IMR-90 (cell line): Measurements from ENCODE around the gene OSBPL3. TPM values are rescaled to one million over a fixed set of nuclear protein-coding genes. Genes with fewer than 3 reads are reported as not detected.

ENCODE experiments used
- ATAC-seq: fragments of 200-7000 bp; cut with Tn5 transposase; 2 replicates; pipeline ENCODE4 v1.9.1; 2020; ENCODE audit warnings: low read depth, mild to moderate bottlenecking, moderate library complexity
- BruUV-seq: library from RNA; stranded (reverse); fragments of 400-500 nt; replicated peaks from 2 replicates; lab custom pipeline; 2021; lab: Mats Ljungman, UMichigan
- CTCF ChIA-PET: fragments of 300-600 bp; formaldehyde crosslinking; extraction: SDS; loops from one replicate; lab custom pipeline; 2021; ENCODE audit warnings: antibody characterized with exemption; lab: Yijun Ruan, JAX
- POLR2A ChIA-PET: fragments of 300-600 bp; sonication (Branson Sonifier 250); formaldehyde crosslinking; loops from one replicate; lab custom pipeline; 2022; ENCODE audit warnings: antibody characterized with exemption; ENCODE audit not compliant: unreplicated experiment; lab: Charles Lee
- DNase-seq: peaks from one replicate; pipeline ENCODE4 v3.0.0; 2013
- H2AFZ ChIP-seq: replicated peaks from 2 replicates; pipeline ENCODE3; 2013; ENCODE audit warnings: low read length, mild to moderate bottlenecking; ENCODE audit not compliant: poor library complexity
- H2AK5ac ChIP-seq: 2 replicates; pipeline ENCODE4 v1.6.1; 2013; ENCODE audit warnings: low read depth, low read length, inconsistent platforms
- H2AK9ac ChIP-seq: replicated peaks from 2 replicates; pipeline ENCODE3; 2013; ENCODE audit warnings: mild to moderate bottlenecking, low read depth, low read length, moderate library complexity; ENCODE audit not compliant: poor library complexity
- H2BK120ac ChIP-seq: 2 replicates; pipeline ENCODE4 v1.6.1; 2013; ENCODE audit warnings: low read depth, low read length, inconsistent platforms
- H2BK15ac ChIP-seq: 3 replicates; pipeline ENCODE4 v1.6.1; 2013; ENCODE audit warnings: low read depth, low read length, inconsistent platforms
- H2BK20ac ChIP-seq: 2 replicates; pipeline ENCODE4 v1.6.1; 2013; ENCODE audit warnings: low read depth, mild to moderate bottlenecking, inconsistent platforms, low read length, moderate library complexity
- H2BK5ac ChIP-seq: 2 replicates; pipeline ENCODE4 v1.6.1; 2013; ENCODE audit warnings: mild to moderate bottlenecking, low read depth, low read length, inconsistent platforms; ENCODE audit not compliant: poor library complexity, severe bottlenecking
- H3K14ac ChIP-seq: replicated peaks from 2 replicates; pipeline ENCODE4 v1.6.1; 2013; ENCODE audit warnings: low read depth, low read length, inconsistent platforms
- H3K18ac ChIP-seq: 2 replicates; pipeline ENCODE4 v1.6.1; 2013; ENCODE audit warnings: low read depth, low read length, control low read depth
- H3K23ac ChIP-seq: 2 replicates; pipeline ENCODE4 v1.6.1; 2013; ENCODE audit warnings: low read depth, low read length, inconsistent platforms
- H3K27ac ChIP-seq: 2 replicates; pipeline ENCODE4 v1.5.1; 2013; ENCODE audit warnings: mild to moderate bottlenecking, control low read depth, low read length; ENCODE audit not compliant: insufficient read depth
- H3K27me3 ChIP-seq: 2 replicates; pipeline ENCODE4 v1.6.1; 2013; ENCODE audit warnings: low read length; ENCODE audit not compliant: control insufficient read depth, insufficient read depth
- H3K36me3 ChIP-seq: 2 replicates; pipeline ENCODE4 v1.6.1; 2013; ENCODE audit warnings: low read length, mixed read lengths; ENCODE audit not compliant: control insufficient read depth, insufficient read depth
- H3K4ac ChIP-seq: 2 replicates; pipeline ENCODE4 v1.6.1; 2013; ENCODE audit warnings: low read depth, low read length, inconsistent platforms
- H3K4me1 ChIP-seq: 2 replicates; pipeline ENCODE4 v1.6.1; 2013; ENCODE audit warnings: low read length, mixed read lengths; ENCODE audit not compliant: control insufficient read depth, insufficient read depth
- H3K4me2 ChIP-seq: 2 replicates; pipeline ENCODE4 v1.6.1; 2013; ENCODE audit warnings: low read depth, mild to moderate bottlenecking, control low read depth, low read length, moderate library complexity
- H3K4me3 ChIP-seq: 2 replicates; pipeline ENCODE4 v1.5.1; 2013; ENCODE audit warnings: low read depth, mild to moderate bottlenecking, control low read depth, low read length, moderate library complexity; ENCODE audit not compliant: insufficient read depth
- H3K56ac ChIP-seq: 2 replicates; pipeline ENCODE4 v1.6.1; 2013; ENCODE audit warnings: low read length, inconsistent platforms; ENCODE audit not compliant: insufficient read depth; ENCODE audit errors: extremely low read depth
- H3K79me1 ChIP-seq, 2 experiments: 2 replicates each; pipeline ENCODE4 v1.6.1; 2013; ENCODE audit warnings: low read length in 2 of 2, inconsistent platforms in 1 of 2, low read depth in 1 of 2
- H3K9ac ChIP-seq: 2 replicates; pipeline ENCODE4 v1.6.1; 2013; ENCODE audit warnings: low read depth, low read length, control low read depth
- H3K9me1 ChIP-seq: 2 replicates; pipeline ENCODE4 v1.6.1; 2013; ENCODE audit warnings: low read length, inconsistent platforms; ENCODE audit not compliant: insufficient read depth
- H3K9me3 ChIP-seq: 2 replicates; pipeline ENCODE4 v1.6.1; 2013; ENCODE audit warnings: low read length; ENCODE audit not compliant: control insufficient read depth, insufficient read depth
- H4K20me1 ChIP-seq: 2 replicates; pipeline ENCODE4 v1.6.1; 2013; ENCODE audit warnings: low read length, inconsistent platforms; ENCODE audit not compliant: insufficient read depth
- H4K5ac ChIP-seq: 2 replicates; pipeline ENCODE4 v1.6.1; 2013; ENCODE audit warnings: mild to moderate bottlenecking, low read depth, low read length, control low read depth
- H4K8ac ChIP-seq, 2 experiments: 2 replicates each; pipeline ENCODE4 v1.6.1; 2013; ENCODE audit warnings: low read depth in 2 of 2, low read length in 2 of 2, control low read depth in 1 of 2, inconsistent platforms in 1 of 2
- H4K91ac ChIP-seq: 2 replicates; pipeline ENCODE4 v1.6.1; 2013; ENCODE audit warnings: low read depth, low read length, inconsistent platforms; ENCODE audit not compliant: insufficient read depth
- BHLHE40 ChIP-seq: fragments of 150-350 bp; IDR thresholded peaks from 2 replicates; pipeline ENCODE4 v1.6.1; 2016; ENCODE audit warnings: mild to moderate bottlenecking, low read depth, low read length
- CEBPB ChIP-seq: IDR thresholded peaks from 2 replicates; pipeline ENCODE4 v1.6.1; 2012; ENCODE audit warnings: low read depth, low read length, improper control_type of control experiment
- CHD1 ChIP-seq: IDR thresholded peaks from 2 replicates; pipeline ENCODE4 v1.6.1; 2012; ENCODE audit warnings: low read depth, low read length, improper control_type of control experiment
- FOS ChIP-seq: fragments of 150-350 bp; IDR thresholded peaks from 2 replicates; pipeline ENCODE4 v1.6.1; 2016; ENCODE audit warnings: low read depth, low read length
- MAFK ChIP-seq: IDR thresholded peaks from 2 replicates; pipeline ENCODE4 v1.6.1; 2012; ENCODE audit warnings: low read depth, low read length, improper control_type of control experiment
- MAZ ChIP-seq: IDR thresholded peaks from 2 replicates; pipeline ENCODE4 v1.6.1; 2012; ENCODE audit warnings: low read depth, mild to moderate bottlenecking, low read length, improper control_type of control experiment, moderate library complexity, borderline replicate concordance
- NFE2L2 ChIP-seq: fragments of 150-350 bp; IDR thresholded peaks from 2 replicates; pipeline ENCODE4 v1.6.1; 2016; ENCODE audit warnings: low read depth, mild to moderate bottlenecking, low read length
- POLR2A ChIP-seq: IDR thresholded peaks from 2 replicates; pipeline ENCODE4 v1.6.1; 2012; ENCODE audit warnings: mild to moderate bottlenecking, low read depth, low read length
- RAD21 ChIP-seq: IDR thresholded peaks from 2 replicates; pipeline ENCODE4 v1.6.1; 2012; ENCODE audit warnings: low read length, improper control_type of control experiment
- RCOR1 ChIP-seq: IDR thresholded peaks from 2 replicates; pipeline ENCODE4 v1.6.1; 2012; ENCODE audit warnings: mild to moderate bottlenecking, low read length, improper control_type of control experiment; ENCODE audit not compliant: insufficient replicate concordance
- RFX5 ChIP-seq: IDR thresholded peaks from 2 replicates; pipeline ENCODE4 v1.8.0; 2012; ENCODE audit warnings: low read depth, mild to moderate bottlenecking, low read length, moderate library complexity
- WGBS, 2 experiments: methylation state at CpG; one replicate each; pipeline versions ENCODE4 v1.1.5 to v1.1.7; 2013; ENCODE audit warnings: missing lambda C conversion rate in 2 of 2; ENCODE audit not compliant: insufficient read length in 1 of 2; ENCODE audit errors: extremely low coverage in 2 of 2; 5-methylcytosine and 5-hydroxymethylcytosine counted together
- dilution Hi-C: fragments of 300-500 bp; cut with HindIII; formaldehyde crosslinking; loops from one replicate; pipeline ENCODE4 v1.14.3; 2018; ENCODE audit warnings: low sequenced_read_pairs; ENCODE audit not compliant: unreplicated experiment
- in situ Hi-C: fragments of 300-500 bp; cut with MboI; formaldehyde crosslinking; loops from 3 replicates; pipeline ENCODE4 v1.14.3; 2019; ENCODE audit warnings: low sequenced_read_pairs, inconsistent platforms, mixed read lengths
- intact Hi-C: fragments of 100-400 bp; cut with micrococcal nuclease; formaldehyde crosslinking; loops from 2 replicates; pipeline ENCODE4 v1.10.0; 2022
- polyA plus RNA-seq, 3 experiments: library from polyadenylated mRNA; depleted of rRNA; stranded (reverse); fragments of >200 nt; gene quantifications; 2 replicates each; pipeline ENCODE4 v1.2.3, GENCODE V29; 2012; ENCODE audit warnings: low replicate concordance in 1 of 3
- total RNA-seq: library from RNA; depleted of rRNA; stranded (reverse); fragments of >200 nt; gene quantifications from 2 replicates; pipeline ENCODE4 v1.2.3, GENCODE V29; 2012
- TF ChIP-seq, protein P1 (sequence below): conservative IDR thresholded peaks from 2 replicates; pipeline ENCODE4 v1.5.1; 2012; ENCODE audit warnings: mild to moderate bottlenecking, low read depth, low read length, improper control_type of control experiment
- TF ChIP-seq, protein P2 (sequence below): fragments of 150-350 bp; IDR thresholded peaks from 2 replicates; pipeline ENCODE4 v1.6.1; 2017; ENCODE audit warnings: mild to moderate bottlenecking, antibody characterized with exemption, low read length, low read depth

OSBPL3 gene
- total and polyA plus RNA-seq, 2 of the 4 experiments (the other 2 are of a cell fraction), result 18.0 to 29.9 TPM

GRCh38 chr7:24764011-24764410, 216.0 kb downstream of the OSBPL3 start:
- H4K20me1 ChIP-seq, result no peaks in the 10 kb centered on the region
- CTCF ChIA-PET, result no interaction called here

More at GRCh38 chr7:24764011-24764410, 216.0 kb downstream of the OSBPL3 start:
- H2AK5ac ChIP-seq, result no peak overlapping the region
- no peak overlapping the region for H3K56ac ChIP-seq
- no peaks in the 10 kb centered on the region for H3K4me1 ChIP-seq
- TF ChIP-seq CEBPB (no peak), RAD21 (no peak), BHLHE40 (no peak), POLR2A (no peak), RFX5 (no peak), RCOR1 (no peak), MAZ (no peak), CHD1 (no peak), NFE2L2 (no peak), FOS (no peak), MAFK (no peak)
- TF ChIP-seq, protein P1, sequence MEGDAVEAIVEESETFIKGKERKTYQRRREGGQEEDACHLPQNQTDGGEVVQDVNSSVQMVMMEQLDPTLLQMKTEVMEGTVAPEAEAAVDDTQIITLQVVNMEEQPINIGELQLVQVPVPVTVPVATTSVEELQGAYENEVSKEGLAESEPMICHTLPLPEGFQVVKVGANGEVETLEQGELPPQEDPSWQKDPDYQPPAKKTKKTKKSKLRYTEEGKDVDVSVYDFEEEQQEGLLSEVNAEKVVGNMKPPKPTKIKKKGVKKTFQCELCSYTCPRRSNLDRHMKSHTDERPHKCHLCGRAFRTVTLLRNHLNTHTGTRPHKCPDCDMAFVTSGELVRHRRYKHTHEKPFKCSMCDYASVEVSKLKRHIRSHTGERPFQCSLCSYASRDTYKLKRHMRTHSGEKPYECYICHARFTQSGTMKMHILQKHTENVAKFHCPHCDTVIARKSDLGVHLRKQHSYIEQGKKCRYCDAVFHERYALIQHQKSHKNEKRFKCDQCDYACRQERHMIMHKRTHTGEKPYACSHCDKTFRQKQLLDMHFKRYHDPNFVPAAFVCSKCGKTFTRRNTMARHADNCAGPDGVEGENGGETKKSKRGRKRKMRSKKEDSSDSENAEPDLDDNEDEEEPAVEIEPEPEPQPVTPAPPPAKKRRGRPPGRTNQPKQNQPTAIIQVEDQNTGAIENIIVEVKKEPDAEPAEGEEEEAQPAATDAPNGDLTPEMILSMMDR, result no peak
- TF ChIP-seq, protein P2, sequence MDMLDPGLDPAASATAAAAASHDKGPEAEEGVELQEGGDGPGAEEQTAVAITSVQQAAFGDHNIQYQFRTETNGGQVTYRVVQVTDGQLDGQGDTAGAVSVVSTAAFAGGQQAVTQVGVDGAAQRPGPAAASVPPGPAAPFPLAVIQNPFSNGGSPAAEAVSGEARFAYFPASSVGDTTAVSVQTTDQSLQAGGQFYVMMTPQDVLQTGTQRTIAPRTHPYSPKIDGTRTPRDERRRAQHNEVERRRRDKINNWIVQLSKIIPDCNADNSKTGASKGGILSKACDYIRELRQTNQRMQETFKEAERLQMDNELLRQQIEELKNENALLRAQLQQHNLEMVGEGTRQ, result no peak
- in situ Hi-C loops (no loop called here), intact Hi-C loops (no loop called here), dilution Hi-C loops (no loop called here)
- H3K79me1 ChIP-seq, result no peaks in the 10 kb centered on the region
- H3K4me2 ChIP-seq, result no peak overlapping the region
- no peak for DNase-seq
- H2BK20ac ChIP-seq, result no peak overlapping the region
- no peak overlapping the region for H2BK120ac ChIP-seq
- no peak overlapping the region for H4K91ac ChIP-seq
- no peak overlapping the region for H2AK9ac ChIP-seq
- no peak overlapping the region for H4K8ac ChIP-seq
- H3K9me1 ChIP-seq, result no peaks in the 10 kb centered on the region
- H2AFZ ChIP-seq, result no peak overlapping the region
- no peak overlapping the region for H3K4me3 ChIP-seq
- no peak overlapping the region for H2BK5ac ChIP-seq
- WGBS, 2 experiments, result no CpG with 5 or more reads among the region's 1 CpG
- H3K18ac ChIP-seq, result no peak overlapping the region
- no peak for ATAC-seq
- H4K5ac ChIP-seq, result no peak overlapping the region
- BruUV-seq, result no TSS peak
- H3K14ac ChIP-seq, result no peak overlapping the region
- no peak overlapping the region for H3K9ac ChIP-seq
- no peak overlapping the region for H2BK15ac ChIP-seq
- H3K36me3 ChIP-seq, result no peaks in the 10 kb centered on the region
- H3K23ac ChIP-seq, result no peak overlapping the region
- no peak overlapping the region for H3K27ac ChIP-seq
- H3K4ac ChIP-seq, result no peak overlapping the region
- no peaks in the 10 kb centered on the region for H3K9me3 ChIP-seq
- POLR2A ChIA-PET, result no interaction called here
- H3K27me3 ChIP-seq, result no peaks in the 10 kb centered on the region
